ENCODE results near the gene MRPL50. TPM values are rescaled to one million over a fixed set of nuclear protein-coding genes. Genes with fewer than 3 reads are reported as not detected.

MRPL50 gene
- total and polyA plus RNA-seq, 2 donors (not counting 1 experiment from before 2014, with no cell fraction given) = 4.0 to 18.0 TPM

DNA sequence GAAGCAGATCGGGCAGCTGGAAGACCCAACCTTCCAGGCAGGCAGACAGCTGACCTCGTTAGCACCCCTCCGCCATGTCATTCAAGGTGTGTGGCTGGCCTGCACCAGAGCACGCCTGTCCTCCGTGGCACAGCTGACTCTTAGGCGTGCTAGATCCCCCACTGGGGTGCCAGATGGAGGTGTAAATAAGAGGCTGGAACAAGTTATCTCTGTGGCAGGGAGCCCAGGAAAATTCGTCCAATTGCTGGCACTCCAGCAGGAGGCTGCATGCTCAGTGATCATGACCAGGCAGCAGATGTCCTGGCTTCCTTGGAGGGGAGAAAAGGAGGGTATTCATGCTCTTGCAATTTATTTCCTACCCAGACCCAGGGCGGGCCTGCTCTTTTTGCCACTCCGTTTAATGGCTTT, 45.0 kb upstream of the MRPL50 start:
- CTCF ChIA-PET = no interaction called here
- Histone ChIP-seq H3K27ac (ENCODE audit: low read length in 2 of 2) (no peak overlapping the region), H3K27me3 (replicated peaks in 1 of 4; ENCODE audit: control extremely low read depth in 1 of 4, control insufficient read depth in 3 of 4, insufficient read depth in 4 of 4, low read length in 3 of 4) (peaks cover 0 to 26% (median 23%) of the 10 kb centered on the region in 4 experiments), H3K4me2 (replicated peaks; ENCODE audit: low read depth, low read length, poor library complexity, severe bottlenecking) (no peak overlapping the region), H3K79me2 (ENCODE audit: control insufficient read depth, insufficient read depth, low read length) (no peaks in the 10 kb centered on the region), H3K9ac (ENCODE audit: low read length) (no peak overlapping the region), H3K36me3 (replicated peaks in 1 of 2; ENCODE audit: control extremely low read depth in 1 of 2, control insufficient read depth in 1 of 2, extremely low read depth in 1 of 2, insufficient read depth in 2 of 2, low read length in 1 of 2) (no peaks in the 10 kb centered on the region), H3K9me3 (ENCODE audit: control extremely low read depth in 1 of 3, control insufficient read depth in 2 of 3, insufficient read depth in 1 of 3, low read length in 2 of 3) (no peaks in the 10 kb centered on the region), H2AFZ (ENCODE audit: insufficient read depth, low read depth, low read length, poor library complexity, severe bottlenecking) (no peak overlapping the region), H4K20me1 (ENCODE audit: control insufficient read depth, insufficient read depth, low read length, poor library complexity, severe bottlenecking) (no peaks in the 10 kb centered on the region), H3K4me1 (ENCODE audit: control insufficient read depth in 2 of 2, insufficient read depth in 2 of 2, low read length in 2 of 2) (peaks cover under 1% of the 10 kb centered on the region in 2 donors), H3K4me3 (ENCODE audit: control extremely low read depth in 1 of 5, extremely low read depth in 1 of 5, insufficient read depth in 1 of 5, low read depth in 2 of 5, low read length in 4 of 5) (no peak overlapping the region)
- POLR2A ChIA-PET = no interaction called here
- Mint-ChIP-seq H3K4me1 (peaks cover under 1% of the 10 kb centered on the region), H3K4me3 (no peak overlapping the region), H3K9me3 (ENCODE audit: insufficient read depth) (no peaks in the 10 kb centered on the region), H3K27ac (no peak overlapping the region), H3K27me3 (peaks cover 51% of the 10 kb centered on the region)
- intact Hi-C loops (cut with micrococcal nuclease) = no loop called here
- DNase-seq (no peak), ATAC-seq (ENCODE audit: low read depth) (no peak)
- 92% methylated on average over 7 of the region's 9 CpGs for WGBS (ENCODE audit: insufficient coverage)
- TF ChIP-seq EZH2 (IDR thresholded peaks at IDR 0.05; ENCODE audit: borderline replicate concordance, insufficient read depth, low read depth, low read length, poor library complexity, severe bottlenecking) = no peak
- TF ChIP-seq CTCF (IDR thresholded peaks at IDR 0.05) = no peak

DNA sequence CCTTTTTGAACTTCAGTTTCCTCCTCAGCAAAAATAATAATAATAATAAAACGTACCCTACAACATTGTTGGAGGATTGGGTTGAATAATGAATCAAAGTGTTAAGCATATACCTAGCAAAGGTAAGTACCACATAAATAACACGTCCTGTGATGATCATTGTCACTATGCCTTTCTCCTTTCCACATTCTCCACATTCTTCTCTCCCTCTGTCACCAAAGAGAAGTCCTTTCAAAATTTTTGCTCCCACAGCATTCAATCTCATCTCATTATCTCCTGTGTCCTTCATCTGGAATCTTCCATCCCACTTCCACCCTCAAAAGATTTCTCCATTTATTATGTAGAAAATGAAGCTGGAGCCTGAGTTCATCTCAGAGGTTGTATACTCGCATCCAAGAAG, 44.3 kb upstream of the MRPL50 start:
- ATAC-seq (ENCODE audit: low read depth) = no peak
- no peak overlapping the region for H3K27ac Mint-ChIP-seq

More for the DNA sequence above, 44.3 kb upstream of the MRPL50 start:
- no peaks in the 10 kb centered on the region for H3K36me3 ChIP-seq (replicated peaks in 1 of 2; ENCODE audit: control extremely low read depth in 1 of 2, control insufficient read depth in 1 of 2, extremely low read depth in 1 of 2, insufficient read depth in 2 of 2, low read length in 1 of 2)
- no peak overlapping the region for H3K4me2 ChIP-seq (replicated peaks; ENCODE audit: low read depth, low read length, poor library complexity, severe bottlenecking)
- H2AFZ ChIP-seq (ENCODE audit: insufficient read depth, low read depth, low read length, poor library complexity, severe bottlenecking) = no peak overlapping the region
- Mint-ChIP-seq H3K27me3 (peaks cover 48% of the 10 kb centered on the region), H3K9me3 (ENCODE audit: insufficient read depth) (no peaks in the 10 kb centered on the region), H3K4me3 (no peak overlapping the region), H3K4me1 (no peaks in the 10 kb centered on the region)
- H3K9me3 ChIP-seq (ENCODE audit: control extremely low read depth in 1 of 3, control insufficient read depth in 2 of 3, insufficient read depth in 1 of 3, low read length in 2 of 3) = no peaks in the 10 kb centered on the region
- no peaks in the 10 kb centered on the region for H4K20me1 ChIP-seq (ENCODE audit: control insufficient read depth, insufficient read depth, low read length, poor library complexity, severe bottlenecking)
- H3K4me1 ChIP-seq (ENCODE audit: control insufficient read depth in 2 of 2, insufficient read depth in 2 of 2, low read length in 2 of 2) = no peaks in the 10 kb centered on the region
- CTCF ChIA-PET = no interaction called here
- H3K27me3 ChIP-seq (replicated peaks in 1 of 4; ENCODE audit: control extremely low read depth in 1 of 4, control insufficient read depth in 3 of 4, insufficient read depth in 4 of 4, low read length in 3 of 4) = peaks cover 0 to 25% (median 20%) of the 10 kb centered on the region in 4 experiments
- no peak for TF ChIP-seq CTCF (IDR thresholded peaks at IDR 0.05)
- no peak for TF ChIP-seq EZH2 (IDR thresholded peaks at IDR 0.05; ENCODE audit: borderline replicate concordance, insufficient read depth, low read depth, low read length, poor library complexity, severe bottlenecking)
- H3K27ac ChIP-seq (ENCODE audit: low read length in 2 of 2) = no peak overlapping the region
- no peak overlapping the region for H3K9ac ChIP-seq (ENCODE audit: low read length)
- POLR2A ChIA-PET = no interaction called here
- 83% methylated on average over 1 of the region's 3 CpGs for WGBS (ENCODE audit: insufficient coverage)
- intact Hi-C loops (cut with micrococcal nuclease) = no loop called here
- no peaks in the 10 kb centered on the region for H3K79me2 ChIP-seq (ENCODE audit: control insufficient read depth, insufficient read depth, low read length)
- DNase-seq = no peak
- H3K4me3 ChIP-seq (ENCODE audit: control extremely low read depth in 1 of 5, extremely low read depth in 1 of 5, insufficient read depth in 1 of 5, low read depth in 2 of 5, low read length in 4 of 5) = no peak overlapping the region

Data from B cell (primary cell).